Measurements from ENCODE around the gene LPIN1.

Gene LPIN1

GRCh38 chr2:11789243-11789642, 42.8 kb downstream of the LPIN1 start:
- Mint-ChIP-seq H3K36me3 (ENCODE audit: insufficient read depth) (peaks cover 79% of the 10 kb centered on the region), H3K4me3 (no peak overlapping the region), H3K9me3 (no peaks in the 10 kb centered on the region), H3K27me3 (no peaks in the 10 kb centered on the region), H3K27ac (ENCODE audit: low read depth) (no peak overlapping the region), H3K4me1 (peaks cover 11% of the 10 kb centered on the region)
- DNase-seq (ENCODE audit: low spot score in 2 of 2) (no peak), ATAC-seq (replicated peaks; ENCODE audit: extremely low read depth, poor library complexity, severe bottlenecking) (no peak)

- H3K36me3 Mint-ChIP-seq (ENCODE audit: insufficient read depth), result peaks cover 77% of the 10 kb centered on the region
Measured at GRCh38 chr2:11790228-11790627, 43.8 kb downstream of the LPIN1 start.

GRCh38 chr2:11795590-11795989, 49.2 kb downstream of the LPIN1 start:
- H3K27me3 Mint-ChIP-seq, result no peaks in the 10 kb centered on the region
- H3K36me3 Mint-ChIP-seq (ENCODE audit: insufficient read depth), result peaks cover 74% of the 10 kb centered on the region
- no peaks in the 10 kb centered on the region for H3K9me3 Mint-ChIP-seq
- no peak overlapping the region for H3K4me3 Mint-ChIP-seq
- H3K4me1 Mint-ChIP-seq, result no peaks in the 10 kb centered on the region
- DNase-seq (ENCODE audit: low spot score in 2 of 2) (no peak), ATAC-seq (replicated peaks; ENCODE audit: extremely low read depth, poor library complexity, severe bottlenecking) (no peak)
- H3K27ac Mint-ChIP-seq (ENCODE audit: low read depth), result no peak overlapping the region

More at GRCh38 chr2:11790228-11790627, 43.8 kb downstream of the LPIN1 start:
- H3K27ac Mint-ChIP-seq (ENCODE audit: low read depth), result no peak overlapping the region
- H3K27me3 Mint-ChIP-seq, result no peaks in the 10 kb centered on the region
- DNase-seq (ENCODE audit: low spot score in 2 of 2), result no peak
- H3K9me3 Mint-ChIP-seq, result no peaks in the 10 kb centered on the region
- no peak overlapping the region for H3K4me3 Mint-ChIP-seq
- ATAC-seq (replicated peaks; ENCODE audit: extremely low read depth, poor library complexity, severe bottlenecking), result no peak
- peaks cover 11% of the 10 kb centered on the region for H3K4me1 Mint-ChIP-seq

GRCh38 chr2:11796190-11797171, 50.0 kb downstream of the LPIN1 start:
- Mint-ChIP-seq H3K27ac (ENCODE audit: low read depth) (no peak overlapping the region), H3K9me3 (no peaks in the 10 kb centered on the region), H3K27me3 (no peaks in the 10 kb centered on the region), H3K4me1 (no peaks in the 10 kb centered on the region), H3K36me3 (ENCODE audit: insufficient read depth) (peaks cover 73% of the 10 kb centered on the region), H3K4me3 (no peak overlapping the region)
- no peak for DNase-seq (ENCODE audit: low spot score in 2 of 2)
- no peak for ATAC-seq (replicated peaks; ENCODE audit: extremely low read depth, poor library complexity, severe bottlenecking)

- peaks cover 67% of the 10 kb centered on the region for H3K36me3 Mint-ChIP-seq (ENCODE audit: insufficient read depth)
- no peaks in the 10 kb centered on the region for H3K9me3 Mint-ChIP-seq
- no peak overlapping the region for H3K4me3 Mint-ChIP-seq
- ATAC-seq (replicated peaks; ENCODE audit: extremely low read depth, poor library complexity, severe bottlenecking), result no peak
- no peaks in the 10 kb centered on the region for H3K27me3 Mint-ChIP-seq
- DNase-seq (ENCODE audit: low spot score in 2 of 2), result no peak
- no peaks in the 10 kb centered on the region for H3K4me1 Mint-ChIP-seq
- no peak overlapping the region for H3K27ac Mint-ChIP-seq (ENCODE audit: low read depth)
Measured at GRCh38 chr2:11797846-11798245, 51.4 kb downstream of the LPIN1 start.

GRCh38 chr2:11798701-11799435, 52.4 kb downstream of the LPIN1 start:
- Mint-ChIP-seq H3K27ac (ENCODE audit: low read depth) (no peak overlapping the region), H3K4me1 (no peaks in the 10 kb centered on the region), H3K9me3 (no peaks in the 10 kb centered on the region), H3K36me3 (ENCODE audit: insufficient read depth) (peaks cover 64% of the 10 kb centered on the region), H3K4me3 (no peak overlapping the region), H3K27me3 (no peaks in the 10 kb centered on the region)
- DNase-seq (ENCODE audit: low spot score in 2 of 2) (no peak), ATAC-seq (replicated peaks; ENCODE audit: extremely low read depth, poor library complexity, severe bottlenecking) (no peak)

GRCh38 chr2:11799826-11800225, 53.4 kb downstream of the LPIN1 start:
- H3K9me3 Mint-ChIP-seq, result no peaks in the 10 kb centered on the region
- H3K4me3 Mint-ChIP-seq, result no peak overlapping the region
- ATAC-seq (replicated peaks; ENCODE audit: extremely low read depth, poor library complexity, severe bottlenecking) (no peak), DNase-seq (ENCODE audit: low spot score in 2 of 2) (no peak)
- H3K4me1 Mint-ChIP-seq, result no peaks in the 10 kb centered on the region
- no peak overlapping the region for H3K27ac Mint-ChIP-seq (ENCODE audit: low read depth)
- peaks cover 65% of the 10 kb centered on the region for H3K36me3 Mint-ChIP-seq (ENCODE audit: insufficient read depth)
- H3K27me3 Mint-ChIP-seq, result no peaks in the 10 kb centered on the region

GRCh38 chr2:11802782-11803191, 56.4 kb downstream of the LPIN1 start:
- ATAC-seq (replicated peaks; ENCODE audit: extremely low read depth, poor library complexity, severe bottlenecking), result no peak
- no peak overlapping the region for H3K27ac Mint-ChIP-seq (ENCODE audit: low read depth)
- H3K4me3 Mint-ChIP-seq, result no peak overlapping the region
- DNase-seq (ENCODE audit: low spot score in 2 of 2), result no peak
- H3K9me3 Mint-ChIP-seq, result no peaks in the 10 kb centered on the region
- H3K4me1 Mint-ChIP-seq, result no peaks in the 10 kb centered on the region
- peaks cover 61% of the 10 kb centered on the region for H3K36me3 Mint-ChIP-seq (ENCODE audit: insufficient read depth)
- H3K27me3 Mint-ChIP-seq, result no peaks in the 10 kb centered on the region

GRCh38 chr2:11805024-11805423, 58.6 kb downstream of the LPIN1 start:
- peaks cover 61% of the 10 kb centered on the region for H3K36me3 Mint-ChIP-seq (ENCODE audit: insufficient read depth)
- H3K9me3 Mint-ChIP-seq, result no peaks in the 10 kb centered on the region
- ATAC-seq (replicated peaks; ENCODE audit: extremely low read depth, poor library complexity, severe bottlenecking) (no peak), DNase-seq (ENCODE audit: low spot score in 2 of 2) (no peak)
- H3K27me3 Mint-ChIP-seq, result no peaks in the 10 kb centered on the region
- no peak overlapping the region for H3K4me3 Mint-ChIP-seq
- H3K27ac Mint-ChIP-seq (ENCODE audit: low read depth), result no peak overlapping the region
- no peaks in the 10 kb centered on the region for H3K4me1 Mint-ChIP-seq

GRCh38 chr2:11805920-11806319, 59.5 kb downstream of the LPIN1 start:
- ATAC-seq (replicated peaks; ENCODE audit: extremely low read depth, poor library complexity, severe bottlenecking) (no peak), DNase-seq (ENCODE audit: low spot score in 2 of 2) (no peak)
- H3K4me3 Mint-ChIP-seq, result no peak overlapping the region
- H3K27ac Mint-ChIP-seq (ENCODE audit: low read depth), result no peak overlapping the region
- no peaks in the 10 kb centered on the region for H3K27me3 Mint-ChIP-seq
- H3K9me3 Mint-ChIP-seq, result no peaks in the 10 kb centered on the region
- peaks cover 59% of the 10 kb centered on the region for H3K36me3 Mint-ChIP-seq (ENCODE audit: insufficient read depth)
- H3K4me1 Mint-ChIP-seq, result no peaks in the 10 kb centered on the region

- no peaks in the 10 kb centered on the region for H3K27me3 Mint-ChIP-seq
- ATAC-seq (replicated peaks; ENCODE audit: extremely low read depth, poor library complexity, severe bottlenecking) (no peak), DNase-seq (ENCODE audit: low spot score in 2 of 2) (no peak)
- no peak overlapping the region for H3K27ac Mint-ChIP-seq (ENCODE audit: low read depth)
- H3K9me3 Mint-ChIP-seq, result no peaks in the 10 kb centered on the region
- no peak overlapping the region for H3K4me3 Mint-ChIP-seq
- no peaks in the 10 kb centered on the region for H3K4me1 Mint-ChIP-seq
- H3K36me3 Mint-ChIP-seq (ENCODE audit: insufficient read depth), result peaks cover 54% of the 10 kb centered on the region
Measured at GRCh38 chr2:11807156-11808015, 61.0 kb downstream of the LPIN1 start.

GRCh38 chr2:11808016-11808400, 61.6 kb downstream of the LPIN1 start:
- peaks cover 51% of the 10 kb centered on the region for H3K36me3 Mint-ChIP-seq (ENCODE audit: insufficient read depth)
- no peaks in the 10 kb centered on the region for H3K27me3 Mint-ChIP-seq
- H3K9me3 Mint-ChIP-seq, result no peaks in the 10 kb centered on the region
- ATAC-seq (replicated peaks; ENCODE audit: extremely low read depth, poor library complexity, severe bottlenecking), result no peak
- no peak overlapping the region for H3K27ac Mint-ChIP-seq (ENCODE audit: low read depth)
- no peak for DNase-seq (ENCODE audit: low spot score in 2 of 2)
- H3K4me3 Mint-ChIP-seq, result no peak overlapping the region
- no peaks in the 10 kb centered on the region for H3K4me1 Mint-ChIP-seq

Measured in central memory CD8-positive, alpha-beta T cell (primary cell).